Left renal cortex interstitium (tissue), 4 donors: ENCODE data around the gene SCAPER. TPM values are rescaled to one million over a fixed set of nuclear protein-coding genes. Genes with fewer than 3 reads are reported as not detected.
A peak's percentile ranks its signal among the peaks of the same experiment; 100 is the strongest.
"Not testable (repeated sequence)": the region's sequence is repeated elsewhere in the genome, so short reads cannot be mapped to it uniquely, and the experiment has no call there.

Experiments
- DNase-seq, 4 donors: peaks; one replicate each; pipeline ENCODE4 v3.0.0-alpha.2; 2013; ENCODE audit warnings: low read depth in 4 of 4, low spot score in 2 of 4, missing footprints in 1 of 4
- polyA plus RNA-seq, 4 donors: library from polyadenylated mRNA; unstranded; fragments of 120-200 nt; gene quantifications; one replicate each; pipeline ENCODE4 v1.2.1, GENCODE V29; 2013; ENCODE audit not compliant: insufficient read length in 4 of 4

Gene SCAPER
- polyA plus RNA-seq, 4 donors = 19.7 to 26.0 (median 22.9) TPM

DNA sequence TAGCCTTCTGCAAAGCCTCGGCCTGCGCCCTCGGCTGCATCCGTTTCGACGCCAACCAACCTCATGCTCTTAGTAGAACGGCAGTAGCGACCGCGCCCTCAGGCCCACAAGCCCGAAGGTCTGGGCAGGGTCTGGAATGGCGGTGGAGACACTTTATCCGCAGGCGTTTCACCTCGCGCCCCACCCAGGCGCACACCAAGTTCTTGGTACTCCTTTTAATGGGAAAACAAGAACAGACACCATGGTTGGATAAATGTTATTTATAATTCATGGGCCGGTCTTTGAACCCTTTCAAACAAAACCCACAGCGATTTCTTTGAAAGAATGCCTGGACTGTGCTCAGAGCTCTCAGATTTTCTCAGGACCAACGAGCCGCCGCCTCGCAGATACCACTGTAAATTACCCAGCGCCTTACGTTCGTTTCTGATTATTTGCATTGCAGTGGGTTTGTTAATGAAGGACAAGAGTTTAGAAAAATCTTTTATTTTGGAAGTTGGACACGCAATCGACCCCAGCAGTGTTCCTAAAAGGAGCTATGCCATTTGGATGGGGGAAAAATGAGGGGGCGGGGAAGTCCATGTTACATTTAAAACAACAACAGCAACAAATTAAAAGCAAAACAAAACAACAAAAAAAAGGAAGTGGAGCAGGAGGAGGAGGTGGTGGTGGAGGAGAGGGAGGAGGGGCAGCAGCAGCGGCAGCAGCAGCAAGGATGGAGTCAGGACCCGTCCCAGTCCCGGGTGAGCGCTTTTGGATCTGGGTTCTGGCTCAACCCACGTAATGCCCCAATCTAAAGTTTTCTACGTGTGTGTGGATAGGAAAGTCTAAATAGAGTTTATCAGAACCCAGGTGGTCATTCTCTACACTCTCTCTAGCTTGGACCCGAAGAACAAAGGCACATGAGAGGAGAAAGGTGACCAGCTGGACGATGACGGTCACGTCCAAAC lies 569.6 kb downstream of the SCAPER start:
- DNase-seq = peak in 1 of 4 donors; percentile 37

DNA sequence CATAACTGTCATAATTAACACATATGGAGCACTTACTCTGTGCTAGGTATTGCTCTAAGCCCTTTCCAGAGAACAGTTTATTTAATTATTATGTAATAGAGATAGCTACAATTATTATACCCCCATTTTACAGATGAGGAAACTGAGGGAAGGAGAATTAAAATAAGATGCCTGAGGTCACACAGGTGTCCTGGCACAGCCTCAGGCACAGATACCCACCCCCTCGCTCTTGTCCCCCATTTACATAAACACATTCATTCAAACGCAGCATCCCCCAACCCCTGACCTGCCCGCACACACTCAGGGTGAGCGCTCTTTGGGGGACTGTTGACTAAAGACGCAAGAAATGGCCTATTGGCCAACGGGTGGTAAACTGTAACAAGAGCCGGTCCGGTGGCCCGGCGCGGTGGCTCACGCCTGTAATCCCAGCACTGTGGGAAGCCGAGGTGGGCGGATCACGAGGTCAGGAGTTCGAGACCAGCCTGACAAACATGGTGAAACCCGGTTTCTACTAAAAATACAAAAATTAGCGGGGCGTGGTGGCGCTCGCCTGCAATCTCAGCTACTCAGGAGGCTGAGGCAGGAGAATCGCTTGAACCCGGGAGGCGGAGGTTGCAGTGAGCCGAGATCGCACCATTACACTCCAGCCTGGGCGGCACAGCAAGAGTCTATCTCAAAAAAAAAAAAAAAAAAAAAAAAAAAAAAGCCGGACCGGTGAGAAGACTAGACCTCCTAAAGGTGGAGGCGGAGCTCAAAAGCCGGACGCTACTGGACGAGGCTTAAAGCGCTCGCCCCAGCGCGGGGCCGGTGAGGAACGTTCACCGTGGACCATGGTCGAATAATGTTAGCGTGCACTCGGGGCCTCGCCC lies 570.5 kb downstream of the SCAPER start:
- DNase-seq = no peak

DNA sequence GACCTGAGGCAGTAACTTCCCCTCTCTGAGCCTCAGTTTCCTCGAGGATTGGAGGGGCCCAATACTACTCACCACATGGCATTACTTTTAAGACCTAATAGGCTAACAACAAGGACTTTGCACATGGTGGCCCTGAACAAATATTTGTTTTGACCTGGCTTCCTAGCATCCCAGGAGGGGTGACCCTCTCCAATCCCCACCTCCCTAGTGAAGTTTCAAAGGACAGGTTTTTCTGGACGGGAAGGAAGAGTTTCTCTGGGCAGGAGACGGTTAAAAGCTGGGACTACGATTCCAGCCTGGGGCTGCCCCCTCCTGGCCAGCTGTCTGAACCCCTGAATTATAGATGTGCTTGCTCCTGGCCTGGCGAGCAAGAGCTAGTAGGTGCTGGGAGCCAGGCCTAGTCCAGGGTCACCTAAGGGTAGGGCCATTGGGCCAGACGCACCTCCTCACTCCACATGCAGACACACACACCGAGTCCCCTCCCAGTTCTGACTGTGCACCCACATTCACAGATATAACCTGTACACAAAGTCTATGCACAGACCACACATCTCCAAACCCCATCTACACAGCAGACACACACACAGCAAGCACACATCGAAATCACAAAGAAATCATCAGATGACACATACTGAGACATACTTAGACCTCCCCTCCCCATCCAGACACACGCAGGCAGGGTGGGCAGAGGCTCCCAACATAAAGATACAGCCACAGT lies 571.3 kb downstream of the SCAPER start:
- DNase-seq = no peak

DNA sequence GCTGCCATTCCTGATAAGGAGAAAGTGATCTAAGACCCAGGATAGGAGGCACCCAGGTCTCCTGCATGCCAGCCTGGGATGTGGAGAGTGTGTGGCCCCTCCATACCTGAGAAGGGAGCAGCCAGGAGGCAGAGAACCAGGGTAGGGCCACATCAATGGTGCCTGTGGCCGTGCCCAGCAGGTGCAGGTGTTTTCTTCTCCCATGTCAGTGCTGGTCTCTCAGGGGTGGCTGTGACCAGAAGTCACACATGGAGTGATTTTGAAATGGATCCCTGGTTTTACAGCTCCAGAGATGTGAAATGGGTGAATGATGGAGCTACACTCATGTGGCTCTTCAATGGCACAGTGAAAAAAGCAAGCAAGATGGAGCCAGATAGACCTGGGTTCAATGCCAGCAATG lies 571.8 kb downstream of the SCAPER start:
- no peak for DNase-seq

DNA sequence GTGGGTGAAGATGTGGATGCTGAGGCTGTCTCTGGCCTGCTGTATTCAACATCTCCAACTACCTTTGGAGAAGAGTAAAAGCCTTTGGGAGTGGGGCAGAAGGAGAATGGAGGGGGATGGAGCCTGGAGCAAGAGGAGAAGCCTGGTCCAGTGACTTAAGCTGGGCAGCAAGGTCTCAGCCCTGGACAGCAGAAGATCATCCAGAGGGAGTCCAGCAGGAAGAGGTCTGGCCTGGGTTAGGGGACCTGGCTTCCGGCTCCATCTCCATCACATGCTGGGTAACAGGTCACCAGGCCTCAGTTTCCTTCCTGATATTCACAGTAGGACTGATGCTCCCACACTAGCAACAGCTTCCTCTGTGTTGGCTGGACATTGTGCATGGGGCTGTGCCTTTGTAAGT lies 572.3 kb downstream of the SCAPER start:
- DNase-seq = no peak

DNA sequence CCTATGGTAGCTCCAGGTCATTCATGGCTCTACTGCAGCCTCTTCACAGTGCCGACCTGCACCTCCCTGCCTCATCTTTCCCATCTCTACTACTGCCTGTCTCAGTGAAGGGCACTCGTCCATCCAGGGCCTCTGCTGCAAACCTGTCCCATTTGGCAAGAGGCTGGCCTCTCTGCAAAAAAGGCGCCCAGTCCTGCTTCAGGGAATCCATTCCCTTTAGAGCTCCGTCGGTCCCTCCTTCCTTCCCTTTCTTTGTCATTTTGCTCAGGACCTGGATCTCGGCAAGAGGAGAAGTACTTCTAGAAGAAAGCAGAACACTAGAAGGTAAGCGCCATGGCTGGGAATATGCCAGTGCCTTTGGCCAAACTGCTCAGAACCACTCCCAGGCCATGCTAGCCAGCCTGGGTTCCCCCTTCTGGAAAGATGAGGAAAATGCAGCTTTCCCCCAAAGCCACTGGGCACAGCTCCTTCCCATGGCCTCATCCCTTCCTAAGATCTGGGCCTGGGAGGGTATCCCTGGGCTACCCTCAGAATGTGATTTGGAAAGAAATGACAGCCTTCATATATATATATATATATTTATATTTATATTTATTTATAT lies 575.0 kb downstream of the SCAPER start:
- no peak for DNase-seq

DNA sequence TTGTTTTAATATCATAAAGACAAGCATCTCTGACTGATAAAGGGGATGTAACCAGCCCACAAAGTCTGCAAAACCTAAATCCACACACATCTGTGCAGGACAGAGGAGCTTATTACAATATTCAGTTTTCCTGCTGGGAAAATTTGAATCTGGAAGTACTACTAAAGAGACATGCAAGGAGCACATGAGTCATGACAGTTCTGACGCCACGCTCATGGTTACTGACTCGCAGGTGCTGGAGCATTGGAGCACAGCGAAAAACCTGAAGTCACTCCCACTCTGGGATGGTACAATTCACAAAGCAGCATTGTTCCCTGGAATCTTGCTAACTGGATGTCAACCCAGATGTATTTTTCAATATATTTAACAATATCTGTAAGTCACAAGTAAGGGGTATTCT lies 576.2 kb downstream of the SCAPER start:
- DNase-seq = no peak

DNA sequence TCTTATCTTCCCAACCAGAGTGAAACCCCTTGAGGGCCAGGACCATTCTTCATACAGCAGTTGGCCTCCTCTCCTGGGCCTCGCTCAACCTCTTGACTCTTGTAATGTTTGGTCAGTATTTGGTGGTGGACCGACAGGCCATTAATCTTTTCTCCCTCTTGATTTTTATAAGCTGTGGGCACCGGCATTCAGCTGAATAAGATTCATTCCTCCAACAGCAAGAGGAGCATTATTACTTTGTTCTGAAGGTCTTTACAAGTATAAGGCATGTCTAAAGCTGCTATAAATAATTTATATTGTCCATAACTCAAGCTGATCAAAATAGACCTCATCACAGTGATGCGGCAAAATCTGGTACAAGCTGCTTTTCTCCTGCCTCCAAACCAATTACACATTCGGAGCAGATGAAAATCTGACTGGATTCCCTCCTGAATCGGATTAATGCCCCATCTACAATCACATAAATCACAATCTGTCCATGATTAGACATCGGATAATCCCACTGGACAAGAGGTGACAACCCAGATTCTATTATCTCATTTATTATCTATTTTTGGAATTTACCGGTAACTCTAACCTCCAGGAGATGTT lies 576.9 kb downstream of the SCAPER start:
- DNase-seq = no peak

DNA sequence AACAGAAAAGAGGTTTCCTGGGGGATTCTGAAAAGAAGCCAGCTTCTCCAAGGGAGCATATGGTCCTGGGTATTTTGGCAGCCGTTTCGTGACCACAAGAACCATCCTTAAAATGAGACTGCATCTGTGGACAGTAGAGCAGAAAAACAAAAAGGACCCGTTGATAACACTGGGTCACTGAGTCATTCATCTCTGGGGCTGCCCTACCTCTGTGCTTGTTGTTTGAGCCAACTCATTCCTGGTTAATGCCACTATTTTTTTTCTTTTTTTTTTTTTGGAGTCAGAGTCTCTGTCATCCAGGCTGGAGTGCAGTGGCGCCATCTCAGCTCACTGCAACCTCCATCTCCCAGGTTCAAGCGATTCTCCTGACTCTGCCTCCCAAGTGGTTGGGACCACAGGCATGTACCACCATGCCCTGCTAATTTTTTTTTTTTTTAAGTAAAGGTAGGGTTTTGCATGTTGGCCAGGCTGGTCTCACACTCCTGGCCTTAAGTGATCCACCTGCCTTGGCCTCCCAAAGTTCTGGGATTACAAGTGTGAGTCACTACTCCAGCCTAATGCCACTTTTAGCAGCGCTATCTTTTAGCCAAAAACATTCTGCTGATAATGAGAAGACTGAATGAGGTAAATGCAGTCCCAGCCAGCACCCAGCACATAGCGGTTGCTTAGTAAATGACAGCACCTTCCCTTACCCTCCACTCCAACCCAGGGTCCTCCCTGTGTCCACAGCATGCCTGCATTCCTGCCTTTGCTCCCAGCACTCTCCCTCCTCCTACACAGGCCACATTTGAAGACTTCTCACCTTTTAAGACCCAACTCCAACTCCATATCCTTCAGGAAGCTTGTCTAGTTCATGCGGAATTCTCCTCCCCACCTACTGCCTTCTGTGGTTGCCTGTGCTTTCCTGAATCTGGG lies 577.7 kb downstream of the SCAPER start:
- no peak for DNase-seq

DNA sequence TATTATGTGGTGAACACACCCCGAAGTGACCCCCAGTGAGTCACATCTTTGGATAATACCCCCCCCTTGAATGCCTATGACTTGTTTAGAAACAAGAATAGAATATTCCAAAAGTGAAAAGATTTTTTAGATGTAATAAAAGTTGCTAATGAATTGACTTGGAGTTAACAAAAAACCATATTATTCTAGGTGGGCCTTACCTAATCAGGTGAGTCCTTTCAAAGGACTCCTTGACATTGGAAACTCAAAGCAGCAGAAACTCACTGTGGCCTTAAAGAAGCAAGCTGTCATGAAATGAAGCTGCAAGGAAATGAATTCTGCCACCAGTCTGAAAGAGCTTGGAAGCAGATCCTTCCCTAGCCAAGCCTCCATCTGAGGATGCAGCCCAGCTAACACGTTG lies 579.4 kb downstream of the SCAPER start:
- DNase-seq = no peak

DNA sequence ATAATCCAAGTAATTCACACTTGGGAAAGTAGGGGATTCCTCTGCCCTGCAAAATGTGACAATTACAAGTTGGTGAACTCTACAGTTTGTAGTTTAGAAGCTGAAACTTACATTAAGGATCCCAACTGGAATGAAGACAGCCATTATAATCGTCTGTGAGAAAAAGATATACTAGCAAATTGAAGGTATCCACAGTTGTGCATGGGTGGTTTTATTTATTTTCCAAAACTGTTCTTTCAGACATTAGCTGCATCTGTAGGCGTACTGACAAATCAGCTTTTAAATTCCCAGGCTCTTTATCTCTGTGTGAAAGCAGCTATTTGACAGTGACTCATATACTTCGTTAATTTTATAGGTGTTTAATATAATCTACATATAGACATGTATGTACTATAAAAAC lies 581.1 kb downstream of the SCAPER start:
- no peak for DNase-seq

DNA sequence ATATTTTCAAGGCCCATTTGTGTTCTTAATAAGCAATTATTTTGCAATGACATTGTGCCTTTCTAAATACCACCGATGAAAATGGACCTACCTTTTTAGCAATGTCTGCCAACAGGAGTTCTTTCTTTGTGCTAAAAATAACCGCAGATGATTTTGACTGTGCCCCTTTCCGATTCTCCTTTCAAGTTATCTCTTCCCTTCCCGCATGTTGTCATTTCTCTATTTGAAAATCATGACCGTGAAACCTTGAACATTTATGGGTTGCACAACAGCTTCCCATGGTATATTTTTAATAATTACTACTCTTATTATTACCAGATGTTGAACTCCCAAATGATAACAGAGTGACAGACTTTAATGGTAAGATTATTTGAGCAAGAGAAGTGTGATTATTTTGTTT lies 583.5 kb downstream of the SCAPER start:
- no peak for DNase-seq

DNA sequence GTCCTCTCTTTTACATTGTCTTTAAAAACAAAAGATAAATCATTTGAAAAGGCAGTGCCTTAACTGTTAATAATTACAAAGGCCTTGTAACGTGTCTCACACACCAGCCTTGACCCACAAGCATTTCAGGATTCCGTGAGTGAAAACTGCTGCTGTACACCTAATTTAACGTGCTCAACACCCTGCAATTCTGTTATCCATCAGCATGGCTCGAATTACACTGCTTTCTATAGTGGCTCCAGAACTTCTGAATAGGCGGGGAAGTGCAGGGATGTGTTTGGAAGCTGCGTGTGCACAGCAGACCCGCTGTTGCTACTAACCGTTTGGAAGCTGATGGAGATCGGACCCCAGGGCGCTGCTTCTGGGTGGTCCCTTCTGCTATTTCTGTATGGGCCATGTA lies 584.0 kb downstream of the SCAPER start:
- DNase-seq = no peak

DNA sequence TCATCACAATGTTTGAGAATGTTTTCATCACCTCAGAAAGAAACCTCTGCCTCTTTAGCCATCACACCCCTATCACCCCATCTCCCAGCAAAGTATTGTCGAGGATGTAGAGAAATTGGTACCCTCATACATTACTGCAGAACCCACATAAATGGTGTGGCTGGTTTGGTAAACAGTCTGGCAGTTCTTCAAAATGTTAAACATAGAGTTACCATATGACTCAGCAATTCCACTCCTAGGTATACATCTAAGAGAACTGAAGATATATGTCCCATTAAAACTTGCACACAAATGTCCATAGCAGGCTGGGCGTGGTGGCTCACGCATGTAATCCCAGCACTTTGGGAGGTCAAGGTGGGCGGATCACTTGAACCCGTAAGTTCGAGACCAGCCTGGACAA lies 585.1 kb downstream of the SCAPER start:
- DNase-seq = no peak

DNA sequence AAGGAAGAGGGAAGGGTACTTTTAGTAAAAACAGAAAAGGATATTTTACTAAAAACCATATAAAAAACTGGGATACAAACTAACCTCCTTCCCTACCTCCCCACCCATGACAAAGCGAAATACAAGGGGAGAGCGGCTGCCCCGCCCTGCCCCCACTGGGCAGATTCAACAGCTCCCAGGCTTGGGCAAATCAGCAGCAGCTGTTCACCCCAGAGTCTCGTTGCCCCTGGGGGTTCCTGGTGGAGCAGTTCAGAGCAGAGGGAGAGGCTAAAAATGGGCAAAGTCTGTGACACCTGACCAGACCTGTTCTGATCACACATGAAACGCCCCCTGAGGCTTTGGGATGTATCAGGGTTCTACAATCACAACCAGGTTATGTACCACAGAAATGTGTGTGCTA lies 591.4 kb downstream of the SCAPER start:
- DNase-seq = no peak

DNA sequence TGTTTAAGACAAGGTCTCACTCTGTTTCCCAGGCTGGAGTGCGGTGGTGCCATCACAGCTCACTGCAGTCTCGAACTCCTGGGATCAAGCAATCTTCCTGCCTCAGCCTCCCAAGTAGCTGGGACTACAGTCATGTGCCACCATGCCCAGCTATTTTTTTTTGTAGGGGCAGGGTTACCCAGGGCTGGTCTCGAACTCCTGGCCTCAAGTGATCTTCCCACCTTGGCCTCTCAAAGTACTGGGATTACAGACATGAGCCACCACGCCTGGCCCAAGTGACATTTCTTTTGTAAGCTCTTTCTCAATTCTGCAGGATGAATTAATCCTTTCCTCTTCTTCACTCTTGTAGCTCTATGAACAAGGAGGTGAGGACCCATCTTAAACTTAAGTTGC lies 592.0 kb downstream of the SCAPER start:
- DNase-seq = not testable (repeated sequence)

DNA sequence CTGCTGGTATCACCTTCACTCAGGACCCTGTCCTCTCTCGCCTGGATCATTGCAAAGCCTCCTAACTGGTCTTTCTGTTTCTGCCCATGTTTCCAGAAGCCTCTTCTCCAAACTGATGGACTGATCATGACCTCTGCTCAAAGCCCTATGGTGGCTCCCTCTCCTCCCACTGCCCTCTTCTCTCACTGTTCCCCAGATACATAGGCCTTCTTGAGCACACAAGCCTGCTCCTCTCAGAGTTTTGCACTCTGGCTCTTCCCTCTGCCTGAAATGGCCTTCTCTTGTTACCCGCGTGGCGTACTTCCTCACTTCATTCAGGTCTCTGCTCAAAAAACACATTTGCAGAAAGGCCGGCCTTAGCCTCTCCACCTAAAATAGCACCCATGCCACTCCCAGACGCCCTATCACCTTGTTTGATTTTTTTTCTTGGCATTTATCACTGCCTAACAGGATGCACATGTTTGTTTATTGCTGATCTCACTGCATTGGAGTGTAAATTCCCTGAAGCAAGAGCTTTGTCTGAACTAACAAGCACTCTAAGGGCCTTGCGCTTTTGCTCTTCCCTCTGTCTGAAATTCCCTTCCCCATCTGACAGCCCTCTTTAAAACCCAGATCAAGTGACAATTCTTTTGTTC lies 592.5 kb downstream of the SCAPER start:
- no peak for DNase-seq

DNA sequence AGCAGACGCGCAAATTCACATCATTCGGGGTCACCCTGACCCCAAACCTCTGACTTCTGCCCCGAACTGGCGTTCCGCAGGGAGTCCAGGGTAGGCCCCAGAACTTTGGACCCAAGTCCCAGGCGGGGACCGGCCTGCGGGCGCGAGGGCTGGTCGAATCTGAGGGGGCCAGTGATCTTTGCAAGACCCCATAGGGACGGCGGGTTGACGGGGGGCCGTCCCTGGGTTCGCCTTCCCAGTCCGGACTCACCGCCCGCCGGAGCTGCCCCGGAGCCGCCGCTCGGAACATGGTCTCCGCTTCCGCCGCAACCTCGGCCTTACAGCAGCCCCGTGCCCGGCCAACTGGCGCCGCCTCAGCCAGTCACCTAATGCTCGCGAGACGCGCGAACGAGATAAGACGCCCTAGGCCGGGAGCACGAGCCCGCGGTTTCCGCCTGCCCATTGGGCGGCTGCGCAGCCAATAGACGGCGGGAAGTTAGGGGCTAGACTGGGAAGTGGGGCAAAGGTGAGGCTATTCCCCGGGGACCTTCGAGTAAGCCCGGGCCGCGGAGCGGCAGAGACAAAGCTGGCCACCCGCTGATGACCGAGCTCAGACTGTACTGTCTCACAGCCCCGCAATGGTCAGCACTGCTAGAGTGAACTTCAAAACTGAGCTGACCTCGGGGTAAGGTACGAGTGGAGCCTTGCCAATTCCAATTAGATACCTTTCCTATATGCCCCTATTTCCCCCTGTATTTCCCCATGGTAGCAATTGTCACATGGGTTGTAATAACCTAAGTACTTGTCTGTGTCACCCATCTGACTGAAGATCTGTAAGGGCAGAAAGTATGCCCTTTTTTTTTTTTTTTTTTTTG lies 593.8 kb downstream of the SCAPER start, which contains the start of gene ETFA:
ETFA (minus strand) TSS at position 370 of the 854 bp plus-strand sequence; CDS start at position 289, 81 bp downstream.
- peak; percentile 83 to 96 (median 86) for DNase-seq
